CMK (cell line): ENCODE measurements around the gene CLUH.
"Not testable (repeated sequence)": the region's sequence is repeated elsewhere in the genome, so short reads cannot be mapped to it uniquely, and the experiment has no call there.

Experiments used
- DNase-seq: peaks from one replicate; pipeline ENCODE4 v3.0.0-alpha.2; 2010; ENCODE audit warnings: low read depth

Gene CLUH

GRCh38 chr17:2701161-2701995 is 10.2 kb downstream of the CLUH start:
- DNase-seq: no peak

- no peak for DNase-seq
Observed at GRCh38 chr17:2700491-2701141, 10.9 kb downstream of the CLUH start.

DNA sequence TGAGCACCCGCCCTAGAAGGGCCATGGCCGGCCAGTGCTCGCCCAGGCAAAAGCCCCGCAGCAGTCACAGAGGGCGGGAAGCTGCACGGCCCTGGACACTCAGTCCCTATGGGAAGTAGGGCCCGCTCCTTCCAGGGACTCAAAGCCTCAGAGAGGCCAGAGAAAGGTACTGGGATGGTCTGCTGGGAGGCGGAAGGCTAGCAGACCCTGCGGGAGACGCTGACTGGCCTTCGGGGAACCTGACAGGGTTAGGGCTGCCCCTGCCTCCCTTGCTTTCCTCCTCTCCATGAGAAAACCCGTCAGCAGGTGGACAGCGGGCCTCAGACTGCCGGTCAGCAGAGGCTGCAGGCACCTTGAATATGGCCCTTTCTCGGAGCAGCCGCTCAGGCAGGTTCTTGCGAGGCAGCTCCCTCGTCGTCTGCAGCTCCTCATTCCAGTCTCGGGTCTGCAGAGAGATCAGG is 11.5 kb downstream of the CLUH start:
- no peak for DNase-seq

GRCh38 chr17:2699216-2699805 is 12.3 kb downstream of the CLUH start:
- not testable (repeated sequence) for DNase-seq

DNA sequence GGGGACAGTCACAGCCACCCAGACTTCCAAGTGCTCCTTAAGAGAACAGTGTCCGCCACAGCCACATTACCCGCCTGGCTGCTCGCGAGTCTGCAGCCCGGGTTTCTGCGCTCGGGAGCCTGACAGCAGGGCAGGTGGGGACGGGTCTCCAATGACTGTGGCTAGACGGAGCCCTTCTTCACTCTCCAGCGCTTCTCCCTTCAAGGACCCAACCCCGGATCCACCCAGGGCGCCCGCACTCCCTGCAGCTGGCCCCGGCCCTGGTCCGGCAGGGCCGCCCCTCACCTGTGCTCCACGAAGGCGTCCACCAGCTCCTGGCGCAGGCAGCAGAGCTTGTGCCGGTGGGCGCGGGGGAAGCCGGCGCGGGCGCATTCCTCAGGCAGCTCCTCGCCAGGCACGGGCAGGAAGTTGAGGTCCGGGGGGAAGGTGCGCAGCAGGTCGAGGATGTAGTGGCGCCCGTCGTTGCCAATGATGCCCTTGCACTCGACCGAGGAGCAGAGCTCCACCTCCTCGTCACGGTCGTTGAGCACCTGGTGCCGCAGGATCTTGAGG is 13.9 kb downstream of the CLUH start:
- DNase-seq: no peak

GRCh38 chr17:2695961-2696760 is 15.4 kb downstream of the CLUH start:
- no peak for DNase-seq

GRCh38 chr17:2695243-2695960 is 16.2 kb downstream of the CLUH start:
- DNase-seq: no peak

GRCh38 chr17:2694381-2695242 is 17.0 kb downstream of the CLUH start:
- no peak for DNase-seq

DNA sequence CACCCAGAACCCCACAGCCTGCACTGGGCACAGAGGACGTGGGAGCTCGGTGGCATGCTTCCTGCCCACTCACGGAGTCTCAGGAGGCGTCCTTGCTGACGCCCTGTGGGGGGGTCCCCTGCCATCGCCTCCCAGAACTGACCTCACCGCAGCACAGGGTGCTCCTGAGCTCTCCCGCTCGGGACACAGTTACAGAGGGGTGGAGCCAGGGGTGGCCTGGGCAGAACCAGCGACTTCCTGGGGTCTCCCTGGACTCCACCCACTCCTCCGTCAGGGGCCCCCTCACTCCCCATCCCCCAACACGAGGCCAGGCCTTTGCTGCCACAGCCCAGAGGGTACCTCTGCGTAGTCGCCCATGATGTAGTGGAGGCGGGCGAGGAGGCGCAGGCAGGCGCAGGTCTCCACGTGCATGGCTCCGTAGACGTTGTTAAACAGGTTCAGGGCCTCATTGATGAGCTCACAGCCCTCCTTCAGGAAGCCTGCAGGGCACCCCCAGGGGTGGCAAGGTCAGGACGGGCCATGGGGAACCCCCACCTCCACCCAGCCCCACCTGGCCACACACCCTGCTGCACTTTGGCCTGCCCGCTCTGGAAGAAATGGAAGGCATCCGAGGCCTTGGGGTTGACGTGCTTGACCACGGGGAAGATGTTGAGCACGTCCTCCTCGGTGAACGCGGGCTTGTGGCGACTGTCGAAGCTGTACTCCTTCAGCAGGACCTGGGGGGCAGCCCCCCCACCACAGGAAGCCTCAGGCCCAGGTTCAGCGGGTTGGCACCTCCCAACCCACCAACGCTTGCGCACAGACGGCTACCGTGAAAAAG is 17.8 kb downstream of the CLUH start:
- no peak for DNase-seq

- DNase-seq: no peak
Observed at GRCh38 chr17:2692781-2693135, 18.8 kb downstream of the CLUH start.

DNA sequence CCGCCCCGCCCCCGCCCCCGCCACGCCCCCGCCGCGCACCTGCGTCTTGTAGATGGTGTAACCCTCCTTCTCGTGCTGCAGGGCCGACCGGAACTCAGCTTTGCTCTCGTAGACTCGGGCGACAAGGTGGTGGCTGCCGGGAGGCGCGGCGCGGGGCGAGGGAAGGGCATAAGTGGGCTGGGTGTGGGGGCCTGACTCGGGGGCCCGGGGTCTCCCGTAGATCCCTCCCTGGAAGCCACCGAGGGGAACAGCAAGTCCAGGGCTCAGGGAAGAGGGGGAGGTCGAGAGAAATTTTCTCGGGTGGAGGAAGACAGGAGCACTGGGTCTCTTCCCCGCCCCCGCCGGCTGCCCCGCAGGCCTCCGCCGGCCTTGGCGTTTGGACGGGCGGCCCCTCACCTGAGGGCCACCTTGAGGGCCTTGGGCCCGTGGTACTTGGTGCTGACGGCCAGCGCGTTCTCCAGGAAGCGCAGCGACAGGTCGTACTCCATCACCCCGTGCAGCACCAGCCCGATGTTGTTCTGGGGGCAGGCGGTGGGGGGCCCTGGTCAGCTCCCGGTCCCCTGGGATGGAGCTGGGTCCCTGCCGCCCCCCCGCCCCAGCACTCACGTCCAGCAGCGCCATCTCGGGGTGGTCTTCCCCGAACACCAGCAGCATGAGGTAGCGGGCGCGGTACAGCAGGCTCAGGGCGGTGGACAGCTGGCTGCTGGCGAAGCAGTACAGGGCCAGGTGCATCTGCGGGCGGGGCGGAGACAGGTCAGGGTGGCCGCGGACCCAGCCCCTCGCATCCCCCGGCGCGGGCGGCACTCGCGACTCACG is 19.4 kb downstream of the CLUH start:
- DNase-seq: no peak

GRCh38 chr17:2691069-2691871 is 20.3 kb downstream of the CLUH start:
- no peak for DNase-seq

DNA sequence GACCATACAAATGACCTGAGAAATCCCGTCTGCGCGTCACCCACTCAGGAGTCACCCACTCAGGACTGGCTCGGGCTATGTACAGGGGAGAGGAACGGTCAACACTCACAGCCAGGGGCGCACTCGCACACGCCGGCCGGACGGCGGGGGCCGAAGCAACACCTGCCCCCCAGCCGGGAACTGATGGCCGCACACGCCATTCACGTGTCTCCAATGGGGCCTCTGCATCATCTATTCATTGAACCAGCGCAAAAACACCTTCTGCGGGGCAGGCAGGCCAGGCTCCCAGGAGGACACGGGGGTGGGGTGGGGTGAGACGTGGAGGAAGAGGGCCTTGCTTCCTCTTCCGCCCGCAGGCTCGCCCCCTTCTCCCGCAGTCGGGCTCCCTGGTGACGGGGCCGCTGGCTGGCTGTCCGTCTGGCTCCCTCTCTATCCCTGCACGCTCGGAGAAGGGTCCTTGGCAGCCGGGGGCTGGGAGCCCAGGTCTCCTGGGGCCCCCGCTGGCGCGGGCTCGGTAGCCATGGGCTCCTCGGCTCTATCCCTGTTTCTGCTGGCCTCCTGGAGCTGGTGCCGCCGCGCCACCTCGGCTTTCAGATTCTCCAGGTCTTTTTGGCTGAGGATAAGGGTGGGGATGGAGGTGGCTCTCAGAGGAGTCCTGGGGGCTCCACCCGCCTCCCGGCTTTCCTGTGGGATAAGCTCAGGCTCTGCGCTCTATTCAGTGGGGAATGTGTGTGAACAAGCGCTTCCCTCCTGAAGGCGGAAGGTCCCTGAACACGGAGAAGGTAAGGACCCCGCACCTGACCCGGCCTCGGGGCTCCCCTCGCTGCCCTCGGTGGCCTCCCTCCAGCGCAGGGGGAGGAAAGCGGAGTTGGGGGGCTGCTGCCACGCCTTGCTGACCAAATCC is 21.1 kb downstream of the CLUH start:
- no peak for DNase-seq

DNA sequence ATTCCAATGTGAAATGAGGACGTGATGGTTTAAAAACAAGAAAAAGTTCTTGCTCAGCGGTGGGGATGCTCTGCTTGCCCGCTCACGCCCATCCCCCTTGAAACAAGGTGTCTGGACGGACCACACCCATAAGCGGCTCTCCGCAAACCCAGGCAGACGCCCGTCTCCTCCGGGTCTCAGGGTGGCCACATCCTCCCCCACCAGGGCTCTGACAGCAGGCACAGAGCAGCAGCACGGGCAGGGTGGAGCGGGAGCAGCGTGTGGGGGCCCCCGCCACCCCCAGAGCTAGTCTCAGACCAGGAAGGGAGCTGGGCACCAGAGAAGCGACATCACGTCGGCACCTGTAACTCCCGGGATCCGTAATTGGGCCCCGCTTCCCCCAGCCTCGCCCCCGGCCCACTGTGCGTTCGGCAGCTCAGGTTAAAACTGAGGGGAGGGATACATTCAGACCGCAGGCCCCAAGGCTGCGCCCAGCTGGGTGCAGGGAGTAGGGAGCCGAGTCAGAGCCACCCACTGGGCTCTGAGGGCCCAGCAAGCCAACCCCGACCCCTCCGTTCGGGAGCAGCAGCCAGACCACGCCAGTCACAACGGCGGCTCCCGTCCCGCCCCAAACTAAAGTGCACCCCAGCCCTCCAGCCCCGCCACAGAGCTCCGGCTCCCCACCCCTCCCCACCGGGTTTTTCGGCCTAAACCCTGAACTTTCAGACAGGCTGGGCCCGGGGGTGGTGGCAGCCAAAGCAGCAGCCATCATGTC is 22.0 kb downstream of the CLUH start:
- no peak for DNase-seq

DNA sequence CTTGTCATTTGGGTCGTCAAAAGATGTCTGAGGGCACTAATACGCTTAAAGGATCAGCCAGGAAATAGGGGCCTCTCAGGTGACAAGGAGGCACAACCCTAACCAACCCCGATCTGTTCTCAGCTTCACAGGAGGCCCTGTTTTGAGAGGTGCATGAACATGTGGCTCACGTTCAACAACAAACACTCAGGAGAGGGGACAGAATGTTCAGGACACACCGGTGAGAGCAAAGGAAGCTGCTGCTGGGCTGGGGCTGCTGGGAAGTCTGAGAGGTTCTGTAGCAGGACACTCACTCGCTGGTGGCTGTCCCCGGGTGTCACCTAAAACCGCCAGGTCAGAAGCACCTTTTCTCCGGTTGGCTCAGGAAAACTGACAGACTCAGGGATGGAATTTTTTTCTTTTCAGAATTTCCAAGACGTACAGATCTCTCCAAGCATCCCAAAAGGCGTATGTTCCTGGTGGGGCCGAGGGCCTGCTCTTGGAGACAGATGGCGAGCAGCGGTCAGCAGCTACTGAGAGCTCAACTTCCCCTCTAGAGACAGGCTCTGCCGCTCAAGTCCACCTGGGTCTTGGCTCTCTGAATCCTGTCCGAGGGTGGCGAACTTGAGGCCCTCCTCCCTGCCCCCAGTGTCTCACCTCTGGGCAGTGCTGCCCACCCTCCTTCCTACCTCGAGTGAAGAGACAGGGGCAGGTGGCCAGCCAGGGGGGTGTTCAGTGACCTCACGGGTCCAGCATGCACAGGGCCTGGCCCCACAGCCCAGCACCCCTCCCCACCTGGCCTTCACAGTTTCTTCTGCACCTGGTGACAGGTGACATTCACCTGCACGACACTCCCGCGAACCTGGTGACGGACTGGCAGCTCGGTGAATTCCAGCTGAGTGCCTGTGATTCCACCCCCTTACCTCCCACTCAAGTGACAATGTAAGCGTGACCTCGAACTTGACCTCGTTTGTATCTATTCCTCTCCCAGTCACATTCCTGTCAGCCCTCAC is 22.9 kb downstream of the CLUH start:
- no peak for DNase-seq
